Parathyroid adenoma (tissue), 2 donors: ENCODE results near the gene JPT2.

Experiments
- H2AFZ ChIP-seq: fragments of 300-600 bp; sonication (generic); one replicate; pipeline ENCODE4 v1.7.0; 2017; ENCODE audit warnings: antibody characterized with exemption, mild to moderate bottlenecking
- H3K27ac ChIP-seq: fragments of 300-600 bp; sonication (generic); one replicate; pipeline ENCODE4 v1.7.0; 2017
- H3K27me3 ChIP-seq: fragments of 300-600 bp; sonication (generic); one replicate; pipeline ENCODE4 v1.7.0; 2017; ENCODE audit warnings: low read length; ENCODE audit not compliant: control insufficient read depth, insufficient read depth
- H3K36me3 ChIP-seq: fragments of 300-600 bp; sonication (generic); one replicate; pipeline ENCODE4 v1.7.0; 2017; ENCODE audit warnings: low read length; ENCODE audit not compliant: control insufficient read depth, insufficient read depth
- H3K4me1 ChIP-seq: fragments of 300-600 bp; sonication (generic); one replicate; pipeline ENCODE4 v1.7.0; 2017; ENCODE audit warnings: control low read depth
- H3K4me2 ChIP-seq: fragments of 300-600 bp; sonication (generic); one replicate; pipeline ENCODE4 v1.7.0; 2017; ENCODE audit warnings: low read length
- H3K4me3 ChIP-seq: fragments of 300-600 bp; sonication (generic); one replicate; pipeline ENCODE4 v1.7.0; 2017; ENCODE audit warnings: low read depth, low read length
- H3K79me2 ChIP-seq: fragments of 300-600 bp; sonication (generic); one replicate; pipeline ENCODE4 v1.7.0; 2017; ENCODE audit warnings: control low read depth
- H3K9ac ChIP-seq: fragments of 300-600 bp; sonication (generic); one replicate; pipeline ENCODE4 v1.7.0; 2017; ENCODE audit warnings: mild to moderate bottlenecking
- H3K9me3 ChIP-seq: fragments of 300-600 bp; sonication (generic); one replicate; pipeline ENCODE4 v1.7.0; 2017; ENCODE audit warnings: low read length; ENCODE audit not compliant: control insufficient read depth
- TF ChIP-seq, protein P1 (sequence below): fragments of 300-600 bp; sonication (generic); IDR thresholded peaks from one replicate; pipeline ENCODE4 v1.7.0; 2017; ENCODE audit warnings: antibody characterized with exemption, mild to moderate bottlenecking
- donor health status: primary hyperparathyroidism.

JPT2 gene

DNA sequence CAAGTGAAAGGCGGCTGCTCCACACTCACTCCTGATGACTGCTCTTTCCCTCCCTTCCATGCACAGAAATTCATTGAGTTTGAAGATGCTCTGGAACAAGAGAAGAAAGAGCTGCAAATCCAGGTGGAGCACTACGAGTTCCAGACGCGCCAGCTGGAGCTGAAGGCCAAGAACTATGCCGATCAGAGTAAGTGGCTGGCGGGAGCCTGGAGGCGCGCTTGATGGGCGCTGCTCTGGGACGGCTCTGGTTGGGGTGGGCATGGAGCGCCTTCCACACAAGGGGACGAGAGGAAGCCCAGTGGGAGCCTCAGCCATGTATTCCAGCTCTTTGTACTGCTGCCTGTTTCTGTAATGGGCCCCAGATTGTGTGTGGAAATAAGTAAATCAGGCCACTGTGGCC is 46.4 kb downstream of the JPT2 start:
- Histone ChIP-seq H3K4me1 (no peaks in the 10 kb centered on the region), H3K4me3 (no peak overlapping the region), H3K36me3 (no peaks in the 10 kb centered on the region), H3K9ac (no peak overlapping the region), H3K9me3 (no peaks in the 10 kb centered on the region), H3K4me2 (no peak overlapping the region), H3K27ac (no peak overlapping the region), H3K79me2 (peaks cover 89% of the 10 kb centered on the region), H3K27me3 (no peaks in the 10 kb centered on the region), H2AFZ (no peak overlapping the region)
- TF ChIP-seq, protein P1, sequence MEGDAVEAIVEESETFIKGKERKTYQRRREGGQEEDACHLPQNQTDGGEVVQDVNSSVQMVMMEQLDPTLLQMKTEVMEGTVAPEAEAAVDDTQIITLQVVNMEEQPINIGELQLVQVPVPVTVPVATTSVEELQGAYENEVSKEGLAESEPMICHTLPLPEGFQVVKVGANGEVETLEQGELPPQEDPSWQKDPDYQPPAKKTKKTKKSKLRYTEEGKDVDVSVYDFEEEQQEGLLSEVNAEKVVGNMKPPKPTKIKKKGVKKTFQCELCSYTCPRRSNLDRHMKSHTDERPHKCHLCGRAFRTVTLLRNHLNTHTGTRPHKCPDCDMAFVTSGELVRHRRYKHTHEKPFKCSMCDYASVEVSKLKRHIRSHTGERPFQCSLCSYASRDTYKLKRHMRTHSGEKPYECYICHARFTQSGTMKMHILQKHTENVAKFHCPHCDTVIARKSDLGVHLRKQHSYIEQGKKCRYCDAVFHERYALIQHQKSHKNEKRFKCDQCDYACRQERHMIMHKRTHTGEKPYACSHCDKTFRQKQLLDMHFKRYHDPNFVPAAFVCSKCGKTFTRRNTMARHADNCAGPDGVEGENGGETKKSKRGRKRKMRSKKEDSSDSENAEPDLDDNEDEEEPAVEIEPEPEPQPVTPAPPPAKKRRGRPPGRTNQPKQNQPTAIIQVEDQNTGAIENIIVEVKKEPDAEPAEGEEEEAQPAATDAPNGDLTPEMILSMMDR: no peak

DNA sequence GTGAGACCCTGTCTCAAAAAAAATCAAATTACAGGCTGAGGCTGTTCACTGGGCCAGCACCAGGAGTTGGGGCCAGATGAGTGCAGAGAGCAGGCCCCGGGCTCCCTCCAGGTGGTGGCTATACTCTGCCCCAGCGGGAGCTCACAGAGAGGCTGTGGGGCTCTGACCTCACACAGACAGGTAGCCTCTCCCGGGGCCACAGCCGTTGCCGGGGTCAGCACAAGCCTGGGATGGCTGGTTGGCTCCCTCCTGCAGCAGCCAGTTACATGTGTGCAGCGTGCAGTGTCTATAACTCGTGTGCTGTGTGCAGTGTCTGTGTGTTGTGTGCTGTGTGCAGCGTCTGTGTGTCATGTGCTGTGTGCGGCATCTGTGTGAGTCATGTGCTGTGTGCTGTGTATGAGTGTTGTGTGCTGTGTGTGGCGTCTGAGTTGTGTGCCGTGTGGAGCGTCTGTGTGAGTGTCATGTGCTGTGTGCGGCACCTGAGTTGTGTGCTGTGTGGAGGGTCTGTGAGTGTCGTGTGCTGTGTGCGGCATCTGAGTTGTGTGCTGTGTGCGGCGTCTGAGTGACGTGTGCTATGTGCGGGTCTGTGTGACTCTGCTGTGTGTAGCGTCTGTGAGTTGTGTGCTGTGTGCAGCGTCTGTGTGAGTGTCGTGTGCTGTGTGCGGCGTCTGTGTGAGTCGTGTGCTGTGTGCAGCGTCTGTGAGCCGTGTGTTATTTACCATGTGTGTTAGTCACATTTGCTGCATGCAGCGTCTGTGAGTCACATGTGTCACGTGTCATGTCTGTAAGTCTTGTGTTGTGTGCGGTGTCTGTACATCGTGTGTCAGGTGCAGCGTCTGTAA is 48.8 kb downstream of the JPT2 start:
- Histone ChIP-seq H3K79me2 (peaks cover 73% of the 10 kb centered on the region), H2AFZ (no peak overlapping the region), H3K4me3 (no peak overlapping the region), H3K9ac (no peak overlapping the region), H3K27ac (no peak overlapping the region), H3K27me3 (no peaks in the 10 kb centered on the region), H3K4me2 (no peak overlapping the region), H3K36me3 (no peaks in the 10 kb centered on the region), H3K9me3 (no peaks in the 10 kb centered on the region), H3K4me1 (no peaks in the 10 kb centered on the region)
- TF ChIP-seq, protein P1: no peak

DNA sequence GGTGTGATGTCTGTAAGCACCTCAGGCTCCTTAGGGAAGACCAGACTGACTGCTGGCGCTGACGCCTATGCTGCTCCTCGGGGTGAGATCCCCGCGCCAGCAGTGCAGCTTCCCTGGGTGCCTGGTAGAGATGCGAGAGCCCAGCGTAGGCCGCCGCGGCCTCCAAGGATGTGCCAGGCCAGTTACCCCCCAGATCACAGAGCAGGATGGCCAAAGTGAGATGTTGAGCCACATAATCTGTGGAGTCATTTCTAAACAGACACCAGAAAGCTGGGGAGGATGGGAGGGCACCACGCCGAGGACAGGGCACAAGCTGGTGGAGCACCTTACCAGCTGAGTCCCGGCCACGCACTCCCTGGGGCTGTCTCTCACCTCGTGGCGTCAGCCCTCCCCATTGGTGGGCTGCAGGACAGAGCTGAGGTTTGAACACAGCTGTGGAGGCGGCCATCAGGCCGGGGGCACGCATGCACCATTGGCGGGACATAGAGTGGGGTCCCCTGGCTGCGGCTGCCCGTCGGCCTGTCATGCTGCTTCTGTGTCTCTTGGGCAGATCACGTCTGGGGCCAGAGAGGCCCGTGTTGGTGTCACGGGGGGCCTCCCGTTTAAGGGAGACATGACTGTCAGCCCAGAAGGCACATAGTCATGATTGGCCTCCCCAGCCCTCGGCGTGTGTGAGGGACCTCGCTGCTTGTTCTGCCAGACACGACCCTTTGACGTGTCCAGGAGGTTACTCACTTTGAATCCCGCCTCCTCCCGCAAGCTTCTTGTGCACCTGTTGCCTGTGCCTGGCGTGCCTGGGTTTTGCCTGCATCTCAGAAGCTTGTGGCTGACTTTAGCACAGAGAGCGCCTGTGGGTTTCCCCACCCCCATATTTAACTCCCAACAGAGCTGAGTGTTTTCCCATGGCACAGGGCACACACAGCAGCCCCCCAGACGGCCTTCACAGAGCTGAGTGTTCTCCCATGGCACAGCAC is 49.9 kb downstream of the JPT2 start:
- Histone ChIP-seq H2AFZ (no peak overlapping the region), H3K79me2 (peaks cover 64% of the 10 kb centered on the region), H3K27me3 (no peaks in the 10 kb centered on the region), H3K9me3 (no peaks in the 10 kb centered on the region), H3K36me3 (no peaks in the 10 kb centered on the region), H3K4me2 (no peak overlapping the region), H3K9ac (no peak overlapping the region), H3K4me3 (no peak overlapping the region), H3K27ac (no peak overlapping the region), H3K4me1 (no peaks in the 10 kb centered on the region)
- TF ChIP-seq, protein P1: no peak

DNA sequence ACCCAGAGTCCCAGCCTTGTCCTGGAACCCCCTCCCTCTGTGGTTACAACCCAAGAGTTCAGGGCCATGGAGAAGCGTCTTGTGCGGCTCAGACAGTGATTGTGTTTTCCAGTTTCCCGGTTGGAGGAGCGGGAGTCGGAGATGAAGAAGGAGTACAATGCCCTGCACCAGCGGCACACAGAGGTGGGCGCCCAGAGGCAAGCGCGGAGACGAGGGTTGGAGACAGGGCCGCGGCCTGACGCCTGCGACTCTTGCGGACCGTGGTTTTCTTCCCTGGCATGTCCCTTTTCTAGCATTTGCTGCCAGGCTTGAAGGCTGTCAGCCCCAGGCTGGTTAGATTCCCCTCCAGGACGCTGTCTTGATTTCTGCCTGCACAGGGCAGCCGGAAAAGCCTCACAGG is 50.9 kb downstream of the JPT2 start:
- Histone ChIP-seq H3K79me2 (peaks cover 54% of the 10 kb centered on the region), H3K4me1 (no peaks in the 10 kb centered on the region), H3K27me3 (no peaks in the 10 kb centered on the region), H3K9ac (no peak overlapping the region), H3K4me2 (no peak overlapping the region), H3K27ac (no peak overlapping the region), H2AFZ (no peak overlapping the region), H3K4me3 (no peak overlapping the region), H3K9me3 (no peaks in the 10 kb centered on the region), H3K36me3 (no peaks in the 10 kb centered on the region)
- TF ChIP-seq, protein P1: no peak
